Ovary (tissue), 9 donors: Measurements from ENCODE around the gene RBM20. TPM values are rescaled to one million over a fixed set of nuclear protein-coding genes. Genes with fewer than 3 reads are reported as not detected.
"Not testable (repeated sequence)": the region's sequence is repeated elsewhere in the genome, so short reads cannot be mapped to it uniquely, and the experiment has no call there.

ENCODE experiments used
- DNase-seq, 5 donors: peaks; one replicate each; pipeline ENCODE4 v3.0.0-alpha.2; 2019 to 2020
- H3K27ac ChIP-seq, 2 donors: fragments of 200-600 bp; one replicate each; pipeline versions ENCODE4 v1.5.1 to v1.8.0; 2019 to 2022
- H3K27me3 ChIP-seq: fragments of 200-600 bp; one replicate; pipeline ENCODE4 v1.8.0; 2022
- H3K36me3 ChIP-seq: fragments of 200-600 bp; sonication (generic); one replicate; pipeline ENCODE4 v1.5.1; 2019
- H3K4me1 ChIP-seq: one replicate; pipeline ENCODE4 v1.8.1; 2013; ENCODE audit warnings: mild to moderate bottlenecking, moderate library complexity; ENCODE audit not compliant: insufficient read depth
- H3K4me3 ChIP-seq: fragments of 200-600 bp; sonication (generic); one replicate; pipeline ENCODE4 v1.5.1; 2017
- H3K9me3 ChIP-seq, 2 donors: fragments of 200-600 bp in 1 of 2; sonication (generic) in 1 of 2; one replicate each; pipeline versions ENCODE4 v1.5.1 to v1.8.1; 2013 to 2019; ENCODE audit warnings: mild to moderate bottlenecking in 1 of 2, moderate library complexity in 1 of 2
- CTCF ChIP-seq, 3 donors: fragments of 450-650 bp in 2 of 3; fragments of 200-600 bp in 1 of 3; IDR thresholded peaks; one replicate each; pipeline versions ENCODE4 v1.5.1 to v1.8.0; 2016 to 2022; ENCODE audit warnings: antibody characterized with exemption in 3 of 3, mild to moderate bottlenecking in 1 of 3
- EP300 ChIP-seq: sonication (generic); formaldehyde crosslinking; IDR thresholded peaks from one replicate; pipeline ENCODE4 v1.6.1; 2017; ENCODE audit warnings: antibody characterized with exemption
- POLR2A ChIP-seq: fragments of 450-650 bp; IDR thresholded peaks from one replicate; pipeline ENCODE4 v1.6.1; 2017; ENCODE audit warnings: antibody characterized with exemption, mild to moderate bottlenecking, moderate library complexity
- WGBS, 3 donors: extraction: QIAGEN DNeasy Blood & Tissue Kit in 1 of 3; methylation state at CpG; one replicate each; pipeline versions ENCODE4 v1.1.5 to v1.1.7; 2013 to 2017; 5-methylcytosine and 5-hydroxymethylcytosine counted together
- intact Hi-C, 4 donors: fragments of 100-400 bp; cut with DNase I; formaldehyde crosslinking; loops; one replicate each; pipeline versions ENCODE4 v1.11.0 to v1.15.1; 2022 to 2023
- polyA plus RNA-seq, 2 donors: library from polyadenylated mRNA; stranded (reverse); fragments of 200-250 nt in 1 of 2; fragments of 350-450 nt in 1 of 2; fragmentation: Illumina TruSeq in 1 of 2; extraction: RNeasy Lipid Tissue Mini Kit (QIAGEN cat#74804) in 1 of 2; gene quantifications; one replicate each; pipeline ENCODE4 v1.2.3, GENCODE V29; 2013 to 2014
- total RNA-seq, 7 donors: library from RNA; depleted of rRNA in 2 of 7; stranded (reverse); fragments of >200 nt in 2 of 7; fragmentation: NEBNext Ultra II Directional in 3 of 7; extraction: Animal tissue kit (Norgen Biotek cat#: 25700) in 3 of 7; gene quantifications; one replicate each; pipeline versions ENCODE4 v1.1.0 to v1.2.4, GENCODE V29; 2016 to 2023
- donor health status: DM: no; HTN: no; CAD: no; lungs with moderate emphysema.
- donor health status: DM: no; HTN: no; CAD: no.
- donor health status: Bipolar disorder and iron deficiency.
- donor health status: DM: yes; HTN: yes; CAD: no.
- donor health status: DM: no; HTN: no; CAD: no.
- donor health status: DM: yes; HTN: yes; CAD: no.

RBM20 gene
- total and polyA plus RNA-seq, 9 donors: 0.96 to 4.9 (median 3.6) TPM

- 66 to 74% (median 73%) methylated on average over 6 of the region's 6 CpGs for WGBS, 3 donors
- no peaks in the 10 kb centered on the region for H3K9me3 ChIP-seq
- TF ChIP-seq EP300 (no peak), CTCF (IDR thresholded peaks at IDR 0.05) (no peak), POLR2A (no peak)
- no peak overlapping the region for H3K27ac ChIP-seq
- H3K4me1 ChIP-seq: peaks cover 3% of the 10 kb centered on the region
- no peaks in the 10 kb centered on the region for H3K36me3 ChIP-seq
- H3K4me3 ChIP-seq: no peak overlapping the region
- DNase-seq: no peak
- H3K27me3 ChIP-seq: no peaks in the 10 kb centered on the region
- intact Hi-C loops: no loop called here
Measured at GRCh38 chr10:110864662-110865140, 220.6 kb downstream of the RBM20 start.

- no peak for DNase-seq
- no peak overlapping the region for H3K27ac ChIP-seq
- peaks cover 5% of the 10 kb centered on the region for H3K4me1 ChIP-seq
- WGBS, 3 donors: 36 to 49% (median 37%) methylated on average over 6 of the region's 6 CpGs
- TF ChIP-seq CTCF (IDR thresholded peaks at IDR 0.05) (no peak), POLR2A (no peak), EP300 (no peak)
- H3K36me3 ChIP-seq: no peaks in the 10 kb centered on the region
- no peaks in the 10 kb centered on the region for H3K27me3 ChIP-seq
- intact Hi-C loops: no loop called here
- no peaks in the 10 kb centered on the region for H3K9me3 ChIP-seq
- no peak overlapping the region for H3K4me3 ChIP-seq
Measured at GRCh38 chr10:110865186-110865808, 221.2 kb downstream of the RBM20 start.

DNA sequence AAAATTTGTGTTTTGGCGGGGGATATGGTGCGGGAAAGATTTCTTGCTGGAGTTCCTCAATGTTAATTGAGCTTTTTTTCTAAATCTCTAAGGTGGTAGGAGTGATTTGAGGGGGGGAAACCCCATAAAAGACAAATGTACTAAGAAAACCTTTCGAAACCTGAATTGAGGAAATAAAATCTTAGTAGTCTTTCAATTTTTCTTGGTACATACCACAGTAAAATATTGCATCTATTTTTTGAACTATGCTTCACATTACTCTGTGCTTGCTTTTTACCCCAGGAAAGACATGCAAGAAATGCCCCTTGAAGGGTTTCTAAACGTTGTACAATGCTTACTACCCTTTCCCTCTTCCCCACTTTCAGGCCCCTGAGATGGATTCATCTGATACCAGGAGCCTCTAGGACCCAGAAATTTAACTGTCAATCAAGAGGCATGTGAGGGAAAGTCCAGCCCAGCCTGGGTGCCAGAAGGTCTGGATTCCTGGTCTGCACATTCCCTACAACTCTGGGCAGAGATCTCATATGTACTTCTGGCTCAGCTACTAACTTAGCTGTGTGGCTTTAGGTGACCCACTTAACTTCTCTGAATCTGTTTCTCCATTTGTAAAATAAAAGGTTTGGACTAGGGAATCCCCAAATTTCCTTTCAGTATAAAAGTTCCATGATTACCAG lies 221.8 kb downstream of the RBM20 start:
- Histone ChIP-seq H3K27me3 (no peaks in the 10 kb centered on the region), H3K4me1 (peaks cover 7% of the 10 kb centered on the region), H3K36me3 (no peaks in the 10 kb centered on the region), H3K27ac (no peak overlapping the region), H3K4me3 (no peak overlapping the region), H3K9me3 (no peaks in the 10 kb centered on the region)
- DNase-seq: no peak
- 57 to 82% (median 60%) methylated on average over 4 of the region's 4 CpGs for WGBS, 3 donors
- TF ChIP-seq CTCF (IDR thresholded peaks at IDR 0.05) (no peak), EP300 (no peak), POLR2A (no peak)
- intact Hi-C loops: no loop called here

DNA sequence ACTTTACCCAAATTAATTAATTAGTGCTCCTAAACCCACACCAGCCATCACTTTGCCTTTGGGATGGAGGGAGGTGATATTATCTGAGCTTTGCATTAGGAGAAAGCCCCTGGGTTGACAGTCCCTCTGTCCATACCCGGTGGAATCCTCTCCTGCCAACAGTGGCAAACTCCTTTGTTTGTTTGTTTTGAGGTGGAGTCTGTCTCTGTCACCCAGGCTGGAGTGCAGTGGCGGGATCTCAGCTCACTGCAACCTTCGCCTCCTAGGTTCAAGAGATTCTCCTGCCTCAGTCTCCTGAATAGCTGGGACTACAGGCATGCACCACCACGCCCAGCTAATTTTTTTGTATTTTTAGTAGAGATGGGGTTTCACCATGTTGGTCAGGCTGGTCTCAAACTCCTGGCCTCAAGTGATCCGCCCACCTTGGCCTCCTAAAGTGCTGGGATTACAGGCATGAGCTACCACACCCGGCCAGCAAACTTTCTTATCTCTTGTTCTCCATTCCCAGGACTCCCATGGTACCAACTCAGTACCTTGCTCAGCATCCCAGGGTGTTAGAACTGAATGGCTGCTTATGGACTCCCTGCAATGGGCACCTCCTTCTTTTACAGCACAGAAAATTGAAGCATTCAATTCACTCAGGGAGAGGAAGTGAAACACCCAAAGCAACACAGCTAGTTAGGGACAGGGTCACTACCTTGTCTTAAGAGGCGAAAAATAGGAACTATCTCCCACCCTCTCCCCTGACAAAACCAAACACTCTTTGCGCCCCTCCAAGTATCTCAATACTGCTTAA lies 223.1 kb downstream of the RBM20 start:
- H3K27ac ChIP-seq, H3K4me3 ChIP-seq, H3K36me3 ChIP-seq, H3K4me1 ChIP-seq, H3K9me3 ChIP-seq, intact Hi-C loops, H3K27me3 ChIP-seq, DNase-seq: not testable (repeated sequence)
- WGBS, 3 donors: 86 to 90% (median 86%) methylated on average over 8 of the region's 8 CpGs
